Sigmoid colon (tissue), 4 donors: ENCODE results near the gene RSAD1.

Experiments used
- CTCF ChIP-seq, 4 experiments: fragments of 450-650 bp in 3 of 4; fragments of 200-600 bp in 1 of 4; IDR thresholded peaks; one replicate each; pipeline ENCODE4 v1.5.1; 2016 to 2019; ENCODE audit warnings: antibody characterized with exemption in 4 of 4, mild to moderate bottlenecking in 3 of 4, moderate library complexity in 2 of 4
- EP300 ChIP-seq, 4 donors: sonication (generic); formaldehyde crosslinking; IDR thresholded peaks; one replicate each; pipeline ENCODE4 v1.6.1; 2017; ENCODE audit warnings: antibody characterized with exemption in 4 of 4
- POLR2A ChIP-seq, 2 donors: fragments of 450-650 bp; IDR thresholded peaks; one replicate each; pipeline ENCODE4 v1.6.1; 2016; ENCODE audit warnings: antibody characterized with exemption in 2 of 2, mild to moderate bottlenecking in 2 of 2, moderate library complexity in 2 of 2

DNA sequence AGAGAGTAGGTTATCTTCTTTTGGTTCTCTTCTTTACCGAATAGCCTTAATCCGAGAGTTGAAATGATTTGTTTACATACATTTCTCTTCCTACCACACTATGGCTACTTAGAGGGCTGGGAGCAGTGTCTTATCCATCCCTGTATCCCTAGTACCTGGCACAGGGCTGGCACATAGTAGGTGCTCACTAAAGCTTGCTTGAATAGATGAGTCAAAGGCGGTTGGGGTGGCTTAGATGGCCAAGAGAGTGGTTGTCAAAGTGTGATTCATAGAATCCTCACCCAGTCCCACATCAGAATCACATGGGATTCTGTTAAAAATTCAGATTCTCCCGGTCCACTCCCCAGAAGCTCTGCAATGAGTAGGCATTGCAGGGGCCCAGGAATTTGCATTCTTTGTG, 21.0 kb upstream of the RSAD1 start:
- TF ChIP-seq CTCF (IDR thresholded peaks at IDR 0.05): no peak
- TF ChIP-seq POLR2A (IDR thresholded peaks at IDR 0.05): no peak
- TF ChIP-seq EP300 (IDR thresholded peaks at IDR 0.05): no peak
